Small intestine (tissue), 7 donors: ENCODE measurements around the gene CST11. TPM values are rescaled to one million over a fixed set of nuclear protein-coding genes. Genes with fewer than 3 reads are reported as not detected.

Experiments used
- DNase-seq, 2 donors: peaks; one replicate each; pipeline versions ENCODE4 v3.0.0 to v3.0.0-alpha.2; 2013
- FAIRE-seq: peaks from 2 replicates; lab custom pipeline; 2012; peaks lifted over from hg19 to GRCh38; lab: Jason Lieb, UNC
- H3K27ac ChIP-seq, 3 donors: one replicate each; pipeline ENCODE4 v1.5.1; 2013; ENCODE audit warnings: low read length in 2 of 3, mild to moderate bottlenecking in 2 of 3, control low read depth in 1 of 3, inconsistent platforms in 1 of 3, low read depth in 1 of 3, moderate library complexity in 1 of 3
- H3K27me3 ChIP-seq, 3 donors: one replicate each; pipeline ENCODE4 v1.6.1; 2013; ENCODE audit warnings: low read length in 3 of 3, inconsistent platforms in 1 of 3; ENCODE audit not compliant: control insufficient read depth in 3 of 3, insufficient read depth in 3 of 3
- H3K36me3 ChIP-seq, 3 donors: one replicate each; pipeline ENCODE4 v1.6.1; 2013; ENCODE audit warnings: low read length in 3 of 3, inconsistent platforms in 1 of 3, low read depth in 1 of 3, mild to moderate bottlenecking in 1 of 3, moderate library complexity in 1 of 3; ENCODE audit not compliant: control insufficient read depth in 3 of 3, insufficient read depth in 2 of 3
- H3K4me1 ChIP-seq, 3 donors: one replicate each; pipeline ENCODE4 v1.6.1; 2013; ENCODE audit warnings: low read length in 2 of 3, inconsistent platforms in 1 of 3, low read depth in 1 of 3, mild to moderate bottlenecking in 1 of 3, moderate library complexity in 1 of 3; ENCODE audit not compliant: control insufficient read depth in 3 of 3, insufficient read depth in 2 of 3
- H3K4me3 ChIP-seq, 3 donors: one replicate each; pipeline ENCODE4 v1.5.1; 2013; ENCODE audit warnings: low read length in 3 of 3, control low read depth in 1 of 3, inconsistent platforms in 1 of 3, low read depth in 1 of 3, mild to moderate bottlenecking in 1 of 3, moderate library complexity in 1 of 3
- H3K9me3 ChIP-seq, 2 donors: one replicate each; pipeline ENCODE4 v1.6.1; 2013; ENCODE audit warnings: low read depth in 1 of 2, low read length in 1 of 2; ENCODE audit not compliant: control insufficient read depth in 2 of 2, insufficient read depth in 1 of 2
- WGBS, 3 donors: extraction: QIAGEN DNeasy Blood & Tissue Kit; methylation state at CpG; one replicate each; pipeline ENCODE4 v1.1.7; 2013; 5-methylcytosine and 5-hydroxymethylcytosine counted together
- polyA plus RNA-seq, 4 donors: library from polyadenylated mRNA; stranded (reverse) in 3 of 4; unstranded in 1 of 4; fragments of 200-250 nt in 3 of 4; fragments of 120-200 nt in 1 of 4; gene quantifications; one replicate each; pipeline versions ENCODE4 v1.2.1 to v1.2.3, GENCODE V29; 2013
- donor health status: healthy with polysubstance abuse.
- donor health status: control.
- donor health status: control.
- donor health status: Bipolar disorder and iron deficiency.
- donor health status: healthy.

CST11 gene
- polyA plus RNA-seq, 4 donors: not detected

GRCh38 chr20:23403751-23404150 lies 48.9 kb downstream of the CST11 start:
- Histone ChIP-seq H3K27me3 (no peaks in the 10 kb centered on the region), H3K4me1 (peaks cover 0 to 2% (median 0%) of the 10 kb centered on the region in 3 donors), H3K27ac (no peak overlapping the region), H3K9me3 (no peaks in the 10 kb centered on the region), H3K4me3 (no peak overlapping the region), H3K36me3 (peaks cover 0 to 3% (median 2%) of the 10 kb centered on the region in 3 donors)
- 72 to 86% (median 81%) methylated on average over 5 of the region's 5 CpGs for WGBS, 3 donors
- no peak for FAIRE-seq
- DNase-seq: no peak

DNA sequence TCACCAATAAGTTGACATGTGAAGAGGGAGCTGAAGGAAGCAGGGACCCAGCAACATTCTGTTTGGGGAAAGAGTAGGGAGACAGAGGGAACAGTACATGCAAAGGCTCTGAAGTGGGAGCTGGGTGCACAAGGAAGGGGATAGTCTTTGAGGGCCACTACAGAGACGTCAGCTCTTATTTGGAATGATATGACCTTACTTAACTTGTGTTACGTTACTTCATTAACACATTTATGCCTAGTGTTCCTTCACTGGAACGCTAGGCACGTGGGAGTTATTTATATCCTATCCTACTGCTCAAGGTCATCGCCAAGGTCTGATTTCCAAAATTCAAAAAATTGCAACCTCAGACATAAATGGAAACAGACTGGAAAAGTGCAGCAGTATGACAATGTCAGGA lies 51.6 kb downstream of the CST11 start:
- H3K36me3 ChIP-seq: peaks cover 0 to 5% (median 2%) of the 10 kb centered on the region in 3 donors
- H3K27ac ChIP-seq: no peak overlapping the region
- H3K4me1 ChIP-seq: peaks cover 0 to 2% (median 0%) of the 10 kb centered on the region in 3 donors
- H3K4me3 ChIP-seq: no peak overlapping the region
- no peaks in the 10 kb centered on the region for H3K9me3 ChIP-seq
- WGBS, 3 donors: 89 to 90% (median 90%) methylated on average over 5 of the region's 5 CpGs
- DNase-seq: no peak
- H3K27me3 ChIP-seq: no peaks in the 10 kb centered on the region
- FAIRE-seq: no peak

Other genes with a start within 250 kb of the CST11 start
- 10 to 100 TPM in 3 of 4 donors, 1 to 10 TPM in 1; 4.9 to 22.2 (median 13.7) TPM for gene NXT1, start 102.1 kb downstream of the CST11 start, polyA plus RNA-seq
- 1 to 10 TPM; 3.2 to 8.3 (median 4.8) TPM for gene GZF1, start 90.7 kb downstream of the CST11 start, polyA plus RNA-seq
- gene NAPB, start 31.4 kb downstream of the CST11 start, polyA plus RNA-seq: 10 to 100 TPM in 1 of 4 donors, 1 to 10 TPM in 3; 3.2 to 12.8 (median 7.0) TPM
- not detected for gene CSTL1, start 13.2 kb downstream of the CST11 start, polyA plus RNA-seq
- gene CST8, start 38.2 kb upstream of the CST11 start, polyA plus RNA-seq: not detected
- not detected for gene CST9L, start 115.6 kb upstream of the CST11 start, polyA plus RNA-seq
- gene CST9, start 153.0 kb upstream of the CST11 start, polyA plus RNA-seq: not detected
- gene CST3, start 185.1 kb upstream of the CST11 start, polyA plus RNA-seq: 100 to 1,000 TPM; 443 to 907 (median 470) TPM
- gene CST4, start 236.2 kb upstream of the CST11 start, polyA plus RNA-seq: not detected